HG03432 (cell line): ENCODE data around the gene PTH2R.
A peak's percentile ranks its signal among the peaks of the same experiment; 100 is the strongest.
"Not testable (repeated sequence)": the region's sequence is repeated elsewhere in the genome, so short reads cannot be mapped to it uniquely, and the experiment has no call there.

ENCODE experiments used
- ATAC-seq: cut with Tn5 transposase; IDR thresholded peaks from one replicate; pipeline ENCODE4 v1.9.1; 2021; ENCODE audit warnings: mild to moderate bottlenecking, moderate library complexity; ENCODE audit not compliant: unreplicated experiment

The PTH2R gene

GRCh38 chr2:208482453-208483015, 75.9 kb downstream of the PTH2R start:
- not testable (repeated sequence) for ATAC-seq

- no peak for ATAC-seq
These were observed 78.8 kb downstream of the PTH2R start for GRCh38 chr2:208485390-208485789.

GRCh38 chr2:208488686-208489564, 82.3 kb downstream of the PTH2R start:
- no peak for ATAC-seq

GRCh38 chr2:208489687-208490086, 83.1 kb downstream of the PTH2R start:
- ATAC-seq: no peak

GRCh38 chr2:208490492-208490891, 83.9 kb downstream of the PTH2R start:
- ATAC-seq: no peak

- no peak for ATAC-seq
These were observed 85.0 kb downstream of the PTH2R start for GRCh38 chr2:208491641-208492040.

GRCh38 chr2:208492069-208492468, 85.5 kb downstream of the PTH2R start:
- no peak for ATAC-seq

- no peak for ATAC-seq
These were observed 86.6 kb downstream of the PTH2R start for GRCh38 chr2:208493186-208493585.

- no peak for ATAC-seq
These were observed 89.5 kb downstream of the PTH2R start for GRCh38 chr2:208496129-208496528.

- no peak for ATAC-seq
These were observed 94.6 kb downstream of the PTH2R start for GRCh38 chr2:208501206-208501605.

- ATAC-seq: no peak
These were observed 95.7 kb downstream of the PTH2R start for GRCh38 chr2:208502288-208502687.

GRCh38 chr2:208505365-208505764, 98.8 kb downstream of the PTH2R start:
- ATAC-seq: not testable (repeated sequence)

- ATAC-seq: no peak
These were observed 103.0 kb downstream of the PTH2R start for GRCh38 chr2:208509586-208509985.

GRCh38 chr2:208511016-208511415, 104.4 kb downstream of the PTH2R start:
- ATAC-seq: no peak

- ATAC-seq: no peak
These were observed 105.0 kb downstream of the PTH2R start for GRCh38 chr2:208511573-208511972.

GRCh38 chr2:208515099-208515498, 108.5 kb downstream of the PTH2R start:
- ATAC-seq: no peak

GRCh38 chr2:208523069-208523468, 116.5 kb downstream of the PTH2R start:
- not testable (repeated sequence) for ATAC-seq

- not testable (repeated sequence) for ATAC-seq
These were observed 118.6 kb downstream of the PTH2R start for GRCh38 chr2:208525165-208525564.

GRCh38 chr2:208529796-208530195, 123.2 kb downstream of the PTH2R start:
- ATAC-seq: no peak

- peak; percentile 65 for ATAC-seq
These were observed 124.8 kb downstream of the PTH2R start for GRCh38 chr2:208531361-208531760.

GRCh38 chr2:208535578-208535977, 129.0 kb downstream of the PTH2R start:
- ATAC-seq: not testable (repeated sequence)

- ATAC-seq: no peak
These were observed 134.9 kb downstream of the PTH2R start for GRCh38 chr2:208541461-208541988.
